ENCODE results near the gene APCDD1.

GRCh38 chr18:10409041-10409440, 45.4 kb upstream of the APCDD1 start:
- TF ChIP-seq ZFP3 (CRISPR knock-in tag; IDR thresholded peaks at IDR 0.05) (no peak), ISL1 (CRISPR knock-in tag; IDR thresholded peaks at IDR 0.05) (no peak)

Data from SK-N-SH treated with all-trans-retinoic acid at 6 μM for 48 hours (cell line).